ENCODE measurements around the gene EDEM1. TPM values are rescaled to one million over a fixed set of nuclear protein-coding genes. Genes with fewer than 3 reads are reported as not detected.

The EDEM1 gene
- polyA plus RNA-seq, 1 donor from 2014 or later, result 13.6 TPM

- no peaks in the 10 kb centered on the region for H3K9me3 ChIP-seq (ENCODE audit: low read length)
- no peaks in the 10 kb centered on the region for H3K36me3 ChIP-seq (ENCODE audit: insufficient read depth, low read length)
- H3F3A ChIP-seq (ENCODE audit: insufficient read depth, low read length, poor library complexity, severe bottlenecking), result no peaks in the 10 kb centered on the region
- peaks cover 28% of the 10 kb centered on the region for H3K79me2 ChIP-seq (replicated peaks; ENCODE audit: insufficient read depth, low read length)
- no peaks in the 10 kb centered on the region for H4K20me1 ChIP-seq (ENCODE audit: insufficient read depth)
- no peak for TF ChIP-seq REST (IDR thresholded peaks at IDR 0.05; ENCODE audit: borderline replicate concordance)
- no peak for TF ChIP-seq TAF1 (IDR thresholded peaks at IDR 0.05; ENCODE audit: low read depth)
- TF ChIP-seq SMC3 (conservative IDR thresholded peaks at IDR 0.05; ENCODE audit: poor library complexity), result peak; percentile 35
- TF ChIP-seq MXI1 (conservative IDR thresholded peaks at IDR 0.05; ENCODE audit: poor library complexity, severe bottlenecking), result no peak
- TF ChIP-seq EP300 (conservative IDR thresholded peaks at IDR 0.05; ENCODE audit: poor library complexity, severe bottlenecking), result no peak
- TF ChIP-seq POLR2AphosphoS5 (IDR thresholded peaks at IDR 0.05), result no peak
- no peak for TF ChIP-seq CTCF (IDR thresholded peaks at IDR 0.05; ENCODE audit: poor library complexity, severe bottlenecking)
- peak overlapping the region; percentile 79 for H3K9ac ChIP-seq (ENCODE audit: low read length)
- peak overlapping the region; percentile 79 for H3K4me2 ChIP-seq (ENCODE audit: low read length)
- no peaks in the 10 kb centered on the region for H3K27me3 ChIP-seq (ENCODE audit: insufficient read depth, low read depth, low read length)
- H2AFZ ChIP-seq (ENCODE audit: low read depth, low read length), result no peak overlapping the region
- H3K9me2 ChIP-seq (ENCODE audit: insufficient read depth, low read length), result no peaks in the 10 kb centered on the region
- peak overlapping the region; percentile 87 for H3K4me3 ChIP-seq (ENCODE audit: low read length)
- H3K27ac ChIP-seq (ENCODE audit: low read length), result peak overlapping the region; percentile 34
Measured at GRCh38 chr3:5187920-5188418, 462 bp downstream of the EDEM1 start.

GRCh38 chr3:5188419-5189221 is 1.1 kb downstream of the EDEM1 start:
- H3K9ac ChIP-seq (ENCODE audit: low read length), result peak overlapping the region; percentile 79
- peak overlapping the region; percentile 79 for H3K4me2 ChIP-seq (ENCODE audit: low read length)
- no peak overlapping the region for H2AFZ ChIP-seq (ENCODE audit: low read depth, low read length)
- H3K79me2 ChIP-seq (replicated peaks; ENCODE audit: insufficient read depth, low read length), result peaks cover 28% of the 10 kb centered on the region
- H3K27ac ChIP-seq (ENCODE audit: low read length), result no peak overlapping the region
- TF ChIP-seq TAF1 (IDR thresholded peaks at IDR 0.05; ENCODE audit: low read depth) (no peak), POLR2AphosphoS5 (IDR thresholded peaks at IDR 0.05) (no peak), SMC3 (conservative IDR thresholded peaks at IDR 0.05; ENCODE audit: poor library complexity) (no peak), EP300 (conservative IDR thresholded peaks at IDR 0.05; ENCODE audit: poor library complexity, severe bottlenecking) (no peak)
- H3K27me3 ChIP-seq (ENCODE audit: insufficient read depth, low read depth, low read length), result no peaks in the 10 kb centered on the region
- no peaks in the 10 kb centered on the region for H3F3A ChIP-seq (ENCODE audit: insufficient read depth, low read length, poor library complexity, severe bottlenecking)
- no peaks in the 10 kb centered on the region for H3K9me3 ChIP-seq (ENCODE audit: low read length)
- no peaks in the 10 kb centered on the region for H3K36me3 ChIP-seq (ENCODE audit: insufficient read depth, low read length)
- H3K9me2 ChIP-seq (ENCODE audit: insufficient read depth, low read length), result no peaks in the 10 kb centered on the region
- H3K4me3 ChIP-seq (ENCODE audit: low read length), result peak overlapping the region; percentile 87
- H4K20me1 ChIP-seq (ENCODE audit: insufficient read depth), result no peaks in the 10 kb centered on the region
